GM18499 (cell line): Measurements from ENCODE around the gene RGS14.
"Not testable (repeated sequence)": the region's sequence is repeated elsewhere in the genome, so short reads cannot be mapped to it uniquely, and the experiment has no call there.

Experiments
- ATAC-seq: cut with Tn5 transposase; IDR thresholded peaks from one replicate; pipeline ENCODE4 v1.9.1; 2021; ENCODE audit warnings: moderate number of reproducible peaks; ENCODE audit not compliant: insufficient read depth, unreplicated experiment

The RGS14 gene

DNA sequence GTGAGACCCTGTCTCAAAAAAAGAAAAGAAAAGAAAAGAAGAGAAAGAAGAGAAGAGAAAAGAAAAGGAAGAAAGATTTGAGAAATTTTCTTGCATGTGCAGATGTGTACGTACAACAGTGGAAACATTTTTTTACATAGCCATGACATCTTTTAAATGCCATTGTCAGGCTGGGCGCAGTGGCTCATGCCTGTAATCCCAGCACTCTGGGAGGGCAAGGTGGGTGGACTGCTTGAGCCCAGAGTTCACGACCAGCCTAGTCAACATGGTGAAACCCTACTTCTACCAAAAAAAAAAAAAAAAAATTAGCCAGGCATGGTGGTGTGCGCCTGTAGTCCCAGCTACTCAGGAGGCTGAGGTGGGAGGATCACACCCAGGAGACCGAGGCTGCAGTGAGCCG is 12.8 kb upstream of the RGS14 start:
- no peak for ATAC-seq

DNA sequence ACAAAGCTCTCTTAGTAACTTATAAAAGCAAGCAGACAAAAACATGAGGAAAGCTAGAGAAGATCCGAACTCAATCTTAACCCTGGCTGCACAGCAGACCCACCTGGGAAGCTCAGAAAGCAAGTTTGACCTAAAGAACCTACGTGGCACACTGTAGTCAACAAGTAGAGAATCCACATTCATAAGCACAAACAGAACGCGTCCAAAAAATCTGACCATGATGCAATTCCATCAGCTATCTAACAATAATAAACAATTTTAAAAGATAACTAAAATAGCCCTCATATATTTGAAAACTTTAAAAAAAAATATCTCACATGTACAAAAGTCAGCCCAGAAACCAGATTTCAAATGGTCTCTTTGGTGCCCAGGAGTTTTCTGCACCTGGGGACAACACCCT is 10.9 kb upstream of the RGS14 start:
- no peak for ATAC-seq

DNA sequence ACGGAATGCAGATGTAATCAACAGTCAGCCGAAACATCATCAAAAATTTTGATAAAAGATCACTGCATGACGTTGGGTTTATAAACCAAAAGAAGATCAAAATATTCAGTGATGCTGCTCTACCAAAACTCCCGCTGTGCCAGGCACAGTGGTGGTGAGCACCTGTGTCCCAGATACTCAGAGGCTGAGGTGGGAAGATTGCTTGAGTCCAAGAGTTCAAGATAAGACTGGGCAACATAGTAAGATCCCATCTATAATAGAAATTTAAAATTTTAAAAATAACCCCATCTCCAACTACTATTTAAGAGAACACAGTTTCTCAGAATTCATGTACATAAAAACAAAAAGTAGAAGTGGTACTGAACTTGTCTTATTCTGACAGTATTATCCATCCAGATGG is 10.0 kb upstream of the RGS14 start:
- no peak for ATAC-seq

DNA sequence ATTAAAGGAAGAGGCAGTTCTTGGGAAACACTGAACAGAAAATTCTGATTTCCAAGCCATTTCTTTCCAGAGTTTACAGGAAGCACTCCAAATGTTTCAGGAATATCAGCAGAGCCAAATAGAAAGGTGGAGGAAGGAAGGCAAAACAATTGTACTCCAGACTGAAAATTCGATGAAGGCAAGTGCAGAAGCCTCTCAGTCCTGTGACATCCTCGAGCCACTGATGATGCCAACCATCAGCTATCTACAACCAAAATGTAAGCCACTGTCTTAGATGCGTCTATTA is 8.4 kb upstream of the RGS14 start:
- ATAC-seq: no peak

DNA sequence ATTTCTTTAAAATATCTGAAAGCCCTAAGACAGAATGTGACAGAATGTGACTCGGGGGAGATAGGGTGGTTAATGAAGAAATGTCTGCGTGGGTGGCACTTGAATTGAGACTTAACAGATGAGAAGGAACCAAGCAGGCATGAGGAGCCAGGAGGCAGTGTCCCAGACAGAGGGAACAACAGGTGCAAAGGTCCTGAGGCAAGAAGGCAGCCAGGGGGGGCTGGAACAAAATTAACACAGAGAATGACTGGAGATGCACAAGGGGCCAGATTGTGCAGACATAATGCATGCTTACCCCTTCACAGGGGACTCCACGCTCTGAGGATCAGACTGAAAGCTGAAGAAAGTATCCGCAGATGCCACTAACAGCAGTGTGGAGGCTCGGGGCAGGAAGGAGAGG is 8.0 kb upstream of the RGS14 start:
- no peak for ATAC-seq

DNA sequence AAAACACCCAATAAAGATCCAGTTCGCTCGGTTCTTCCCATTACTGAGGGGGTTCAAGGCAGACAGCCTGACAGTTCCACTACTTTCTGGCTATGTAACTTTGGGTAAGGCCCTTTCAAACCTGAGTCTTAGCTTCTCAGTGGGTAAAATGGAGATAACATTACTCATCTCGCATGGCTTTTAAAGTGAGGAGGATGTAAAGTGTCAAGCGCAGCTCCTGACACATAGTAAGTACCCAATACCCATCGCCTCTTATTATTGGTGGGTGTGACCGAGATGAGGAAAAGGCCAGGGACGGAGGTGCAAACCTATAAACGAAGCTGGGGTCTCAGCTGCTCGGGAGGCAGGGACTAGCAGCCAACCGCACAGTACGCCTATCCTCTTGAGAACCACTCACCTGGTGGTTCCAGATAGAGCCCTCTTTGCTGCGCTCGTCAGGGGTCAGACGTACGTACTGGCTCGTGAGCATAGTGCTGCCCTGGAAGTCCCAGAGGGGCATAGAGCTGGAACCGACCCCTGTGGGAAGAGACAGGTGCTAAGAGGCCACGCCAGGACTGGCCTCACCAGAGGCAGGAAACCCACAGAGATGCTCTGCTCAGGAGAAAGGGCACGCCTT is 6.8 kb upstream of the RGS14 start:
- no peak for ATAC-seq

DNA sequence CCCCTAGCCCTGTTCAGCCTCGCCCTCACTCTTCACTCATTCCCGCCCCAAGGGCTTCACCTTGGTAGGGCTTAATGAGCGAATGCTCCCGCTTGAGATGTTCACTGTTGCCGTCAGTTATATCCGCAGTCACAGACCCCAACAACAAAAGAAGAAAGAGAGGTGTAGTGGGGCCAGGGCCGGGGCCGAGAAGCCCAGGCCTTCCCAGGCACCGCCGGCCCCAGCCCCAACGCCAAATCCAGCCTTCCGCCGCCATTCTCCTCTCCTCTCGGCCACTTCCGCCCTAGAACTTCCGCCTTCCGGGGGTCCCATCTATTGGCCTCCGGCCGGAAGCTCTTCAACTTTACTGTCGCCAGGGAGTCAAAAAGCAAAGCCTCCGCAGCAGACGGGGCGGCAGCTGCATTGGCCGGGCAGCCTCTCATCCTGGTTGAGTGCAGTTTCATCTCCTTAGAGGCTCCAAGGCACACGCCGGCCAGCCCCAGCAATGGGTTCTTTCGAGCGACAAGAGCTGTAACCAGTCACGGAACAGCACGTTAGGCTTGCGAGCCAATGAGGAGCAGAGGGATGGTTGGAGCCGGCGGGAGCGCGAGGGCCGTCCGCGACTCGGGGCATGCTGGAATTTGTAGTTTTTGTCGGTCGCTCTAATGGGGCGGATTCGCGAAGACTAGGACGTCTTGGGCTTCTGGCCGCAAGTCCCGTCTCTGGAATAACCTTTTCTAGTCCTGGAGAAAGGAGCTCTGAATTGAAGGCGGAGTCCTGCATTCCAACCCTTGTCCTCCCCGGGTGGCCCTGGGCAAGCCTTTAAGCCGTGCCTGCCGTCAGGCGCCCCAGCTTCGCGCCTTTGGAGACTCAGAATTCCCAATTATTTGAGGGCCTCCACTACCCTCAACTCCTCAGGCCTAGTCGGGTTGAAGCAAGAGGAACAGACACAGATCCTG is 6.1 kb upstream of the RGS14 start, which contains the start of gene LMAN2:
Gene LMAN2, minus strand, starts transcription at position 277 of the 938 bp plus-strand sequence. Its CDS starts 21 bp downstream, at position 256.
- ATAC-seq: peak; percentile 71

DNA sequence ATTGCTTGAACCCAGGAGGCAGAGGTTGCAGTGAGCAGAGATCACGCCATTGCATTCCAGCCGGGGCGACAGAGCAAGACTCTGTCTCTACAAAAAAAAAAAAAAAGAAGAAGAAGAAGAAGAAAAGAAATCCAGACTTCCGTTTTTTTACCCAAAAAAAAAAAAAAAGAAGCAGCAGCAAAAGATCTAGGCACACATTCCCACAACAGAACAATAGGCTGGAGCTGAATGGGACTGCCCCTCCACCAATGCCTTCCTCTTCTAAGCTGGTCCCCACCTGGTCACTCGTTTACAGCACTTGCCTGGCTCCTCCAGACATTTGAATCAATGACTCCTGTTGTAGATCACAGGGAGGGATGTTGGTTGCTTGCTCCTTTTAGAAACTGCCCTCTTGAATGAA is 4.6 kb upstream of the RGS14 start:
- ATAC-seq: no peak

DNA sequence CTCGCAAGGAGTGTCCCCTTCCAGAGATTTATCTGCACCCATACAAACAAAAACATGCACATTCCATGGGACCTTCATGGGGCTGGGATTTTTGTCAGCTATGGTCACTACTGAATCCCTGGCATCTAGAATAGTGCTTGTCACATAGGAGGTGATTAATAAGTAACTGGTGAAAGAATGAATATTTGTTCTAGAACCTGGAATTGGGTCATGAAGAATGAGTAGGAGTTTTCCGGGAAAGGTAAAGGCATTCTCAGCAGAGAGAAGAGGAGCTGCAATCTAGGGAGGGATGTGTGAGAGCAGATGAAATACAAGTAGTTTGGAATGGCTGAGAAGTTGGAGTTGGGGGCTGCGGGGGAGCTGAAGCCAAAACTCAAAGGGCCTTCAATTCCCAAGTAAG is 3.5 kb upstream of the RGS14 start:
- ATAC-seq: no peak

DNA sequence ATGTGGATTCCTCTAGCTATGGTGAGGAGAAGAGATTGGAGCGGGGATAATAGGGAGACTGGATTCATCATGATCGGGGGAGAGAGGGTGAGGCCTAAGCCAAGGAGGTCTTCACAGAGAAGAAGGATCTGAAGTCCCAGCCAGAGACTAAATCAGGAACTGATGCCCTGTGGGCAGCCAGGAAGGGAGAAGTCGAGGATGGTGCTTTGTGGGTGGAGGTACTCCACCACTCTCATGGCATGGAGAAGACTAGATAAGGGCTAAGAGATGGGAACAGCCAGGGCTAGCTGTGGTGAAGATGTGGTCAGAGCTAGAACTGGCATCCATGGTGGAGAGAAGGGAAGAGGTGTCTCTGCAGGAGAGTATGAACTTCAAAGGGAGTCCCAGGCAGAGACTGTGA is 3.0 kb upstream of the RGS14 start:
- no peak for ATAC-seq

DNA sequence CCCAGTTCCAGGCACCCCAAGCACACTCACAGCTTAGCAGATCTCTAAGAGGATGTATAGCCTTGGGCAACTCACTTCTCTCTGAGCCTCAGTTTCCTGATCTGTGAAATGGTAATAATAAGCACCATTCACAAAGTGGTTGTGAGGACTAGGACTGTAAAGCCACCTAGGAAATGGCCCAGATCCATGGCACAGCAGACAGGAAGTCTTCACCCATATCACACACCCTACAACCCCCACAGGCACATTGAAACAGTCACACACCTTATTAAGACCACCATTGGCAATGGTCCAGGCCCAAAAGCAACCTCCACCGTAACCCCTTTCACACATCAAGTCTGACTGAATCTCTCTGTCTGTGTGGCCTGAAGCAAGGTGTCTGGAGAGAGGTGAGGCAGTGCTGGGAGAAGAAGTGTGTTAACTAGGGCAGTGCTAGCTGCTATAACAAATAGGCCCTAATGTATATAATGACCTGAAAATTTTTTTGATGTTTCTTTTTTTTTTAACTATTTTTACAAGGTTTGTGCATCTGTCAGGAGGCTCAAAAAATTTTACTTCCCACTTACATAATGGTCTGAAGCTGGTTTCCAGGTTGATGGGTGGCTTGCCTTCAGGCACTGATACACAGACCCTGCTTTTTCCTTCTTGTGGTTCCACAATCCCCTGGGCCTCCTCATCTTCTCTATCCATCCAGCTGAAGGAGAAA is 2.4 kb upstream of the RGS14 start:
- no peak for ATAC-seq

DNA sequence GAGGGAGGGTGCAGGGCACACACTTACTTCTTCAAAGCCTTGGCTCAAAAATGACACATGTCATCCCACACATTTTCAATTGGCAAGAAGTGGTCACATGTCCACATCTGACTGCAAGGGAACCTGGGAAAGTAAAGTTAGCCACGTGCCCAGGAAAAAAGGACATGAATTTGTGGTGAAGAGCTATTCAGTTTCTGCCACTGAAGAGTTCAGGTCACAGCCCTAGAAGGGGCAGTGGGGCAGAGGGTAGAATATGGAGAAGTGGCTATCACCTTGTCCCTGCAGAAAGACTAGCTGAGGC is 1.9 kb upstream of the RGS14 start:
- ATAC-seq: no peak

DNA sequence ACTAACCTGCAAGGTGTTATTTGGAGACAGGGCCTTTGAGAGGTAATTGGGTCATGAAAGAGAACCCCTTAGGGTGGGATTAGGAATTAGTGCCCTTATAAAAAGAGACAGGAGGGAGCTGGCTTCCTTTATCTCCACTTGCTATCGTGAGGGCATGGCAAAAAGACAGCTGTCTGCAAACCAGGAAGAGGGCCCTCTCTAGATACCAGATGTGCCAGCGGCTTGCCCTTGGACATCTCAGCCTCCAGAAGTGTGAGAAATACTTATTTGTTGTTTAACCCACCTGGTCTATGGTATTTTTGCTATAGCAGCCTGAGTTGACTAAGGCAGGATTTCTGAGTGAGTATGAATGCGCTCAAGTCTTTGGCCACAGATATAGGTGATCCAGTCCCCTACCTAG is 978 bp upstream of the RGS14 start:
- no peak for ATAC-seq

DNA sequence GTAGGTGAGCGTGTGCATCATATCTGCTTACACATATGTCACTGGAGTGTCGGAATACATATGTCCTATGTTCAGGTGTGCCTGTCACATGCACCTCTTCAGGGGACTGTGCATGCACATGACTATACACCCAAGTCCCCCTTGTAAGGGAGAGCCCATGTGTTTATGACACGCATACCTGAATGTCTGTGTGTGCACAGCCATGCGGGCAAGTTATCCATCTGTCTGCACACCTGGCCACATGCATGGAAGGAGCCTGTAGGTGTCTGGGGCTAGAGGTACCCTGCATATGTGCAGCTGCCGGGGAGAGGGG is 622 bp upstream of the RGS14 start:
- no peak for ATAC-seq

DNA sequence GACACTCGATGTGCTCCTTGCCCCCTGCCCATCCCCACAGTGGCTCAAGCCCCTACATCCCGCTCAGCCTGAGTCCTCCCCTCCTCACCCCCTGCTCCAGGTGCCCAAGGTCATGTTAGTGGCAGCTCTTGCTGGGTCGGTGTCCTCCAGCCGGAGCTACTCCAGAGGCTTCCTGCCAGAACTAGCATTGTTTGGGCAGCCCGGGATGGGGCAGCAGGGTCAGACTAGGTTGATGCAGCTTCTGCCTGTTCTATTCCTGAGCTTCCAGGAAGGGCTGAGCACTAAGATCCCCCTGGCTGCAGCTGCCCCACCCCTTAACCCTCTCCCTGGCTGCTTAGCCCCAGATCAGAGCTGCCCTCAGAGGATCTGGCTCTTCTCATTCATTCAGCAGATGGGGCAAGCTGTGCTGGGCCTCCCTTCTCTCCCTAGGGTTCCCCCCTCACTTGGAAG is 671 bp downstream of the RGS14 start:
- no peak for ATAC-seq

DNA sequence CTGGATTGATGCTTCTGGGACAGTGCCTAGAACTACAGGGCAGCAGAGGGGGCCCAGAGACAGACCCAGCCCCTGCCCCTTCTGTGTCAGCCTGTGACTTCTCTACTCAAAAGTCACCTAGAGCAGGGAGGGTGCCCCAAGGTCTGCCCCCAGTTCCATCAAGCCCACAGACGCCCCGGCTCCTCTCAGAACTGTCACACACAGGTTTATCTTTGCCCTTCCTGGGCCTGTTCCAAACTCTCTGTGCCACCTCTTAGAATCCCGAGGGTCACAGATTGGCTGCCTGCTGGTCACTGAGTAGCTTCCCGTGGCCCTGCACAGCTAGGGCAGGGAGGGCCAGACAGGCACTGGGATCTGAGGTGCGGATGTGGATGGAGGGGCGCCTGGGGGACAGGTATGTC is 1.7 kb downstream of the RGS14 start:
- no peak for ATAC-seq

DNA sequence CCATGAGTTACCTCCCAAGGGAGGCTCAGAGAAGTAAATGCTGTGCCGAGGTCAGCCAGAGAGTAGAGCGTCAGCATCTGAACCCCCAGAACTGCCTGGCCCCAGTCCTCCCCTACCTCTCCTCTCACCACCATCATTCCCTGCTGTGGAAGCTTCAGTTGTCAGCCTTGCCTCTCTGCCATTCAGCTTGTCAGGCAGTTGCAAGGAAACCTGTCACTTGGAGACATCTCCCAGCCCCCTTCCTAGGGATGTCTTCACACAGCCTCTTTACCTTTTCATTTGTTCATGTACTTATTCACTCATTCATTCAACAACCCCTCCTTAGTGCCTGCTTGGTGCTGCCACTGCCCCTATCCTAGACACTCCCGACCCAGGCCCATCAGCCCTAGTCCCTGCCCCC is 2.1 kb downstream of the RGS14 start:
- ATAC-seq: no peak

DNA sequence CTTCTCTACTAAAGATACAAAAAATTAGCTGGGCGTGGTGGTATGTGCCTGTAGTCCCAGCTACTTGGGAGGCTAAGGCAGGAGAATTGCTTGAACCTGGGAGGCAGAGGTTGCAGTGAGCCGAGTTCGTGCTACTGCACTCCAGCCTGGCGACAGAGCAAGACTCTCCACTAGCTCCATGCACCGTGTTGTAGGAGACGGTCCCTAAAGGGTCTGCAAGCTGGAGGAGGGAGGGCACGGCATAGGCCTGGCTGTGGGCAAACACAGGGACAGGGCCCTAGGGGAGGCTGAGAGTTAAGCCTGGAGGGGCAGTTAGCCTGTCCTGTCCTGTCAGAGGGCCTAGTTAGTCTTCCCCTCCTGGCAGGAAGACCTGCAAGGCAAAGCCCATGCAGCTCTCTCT is 3.0 kb downstream of the RGS14 start:
- ATAC-seq: not testable (repeated sequence)

DNA sequence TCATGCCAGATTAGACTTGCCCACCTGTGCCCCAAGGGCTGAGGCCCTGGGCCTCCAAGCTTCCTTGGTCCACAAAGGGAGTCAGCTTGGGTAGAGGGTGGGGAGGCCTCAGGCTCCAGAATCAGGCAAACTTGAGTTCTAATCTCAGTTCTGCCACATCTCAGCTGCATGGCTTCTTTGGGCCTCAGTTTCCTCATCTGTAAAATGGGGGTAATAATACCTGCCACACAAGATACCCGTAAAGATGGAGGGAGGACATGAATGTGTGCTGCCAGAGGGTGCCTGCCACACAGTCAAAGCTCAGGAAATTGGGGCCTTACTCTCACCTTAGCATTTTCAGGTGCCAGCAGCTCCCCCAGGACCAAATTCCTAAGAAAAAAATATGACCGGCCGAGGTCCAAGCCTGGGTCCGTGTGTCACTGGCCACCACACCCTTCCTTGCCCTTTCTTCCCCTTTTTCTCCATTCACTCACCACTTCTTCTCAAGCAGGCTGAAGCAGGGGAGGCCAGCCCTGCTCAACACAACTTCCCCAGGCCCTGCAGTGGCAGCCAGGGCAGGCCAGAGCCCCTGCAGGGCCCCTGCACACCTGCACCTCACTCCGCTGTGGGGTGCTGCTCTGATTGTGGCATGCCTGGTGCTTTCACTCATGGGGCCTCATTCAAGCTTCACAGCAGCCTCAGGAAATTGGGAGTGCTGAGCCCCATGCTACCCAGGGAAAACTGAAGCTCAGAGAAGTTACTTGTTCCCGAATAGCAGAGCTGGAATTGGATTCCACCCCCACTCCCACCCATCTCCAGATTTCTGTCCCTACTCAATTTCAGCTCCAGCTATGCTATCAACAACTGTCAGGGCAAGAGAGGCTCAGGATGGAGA is 3.9 kb downstream of the RGS14 start:
- ATAC-seq: no peak

DNA sequence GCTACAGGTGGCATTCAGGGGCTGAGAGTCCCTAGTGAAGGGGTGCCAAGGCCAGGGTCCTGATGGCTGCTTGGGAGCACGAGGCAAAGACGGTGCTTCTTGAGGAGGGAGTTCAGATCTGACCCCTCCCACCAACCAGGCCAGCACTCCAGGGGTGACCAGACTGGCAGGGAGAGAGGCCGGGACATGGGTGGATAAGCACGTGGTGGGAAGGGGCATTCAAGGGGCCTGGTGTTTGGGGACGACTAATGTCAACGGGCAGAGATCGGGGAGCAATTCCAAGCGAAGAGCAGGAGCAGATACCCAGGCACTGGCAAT is 4.5 kb downstream of the RGS14 start:
- ATAC-seq: no peak
